Measurements from ENCODE around the gene EPHB1.

The EPHB1 gene

GRCh38 chr3:135155791-135156190 is 360.7 kb downstream of the EPHB1 start:
- no peak for TF ChIP-seq REST (IDR thresholded peaks at IDR 0.05; ENCODE audit: insufficient read depth in 1 of 2, low read depth in 2 of 2, low read length in 2 of 2)
- no peak for TF ChIP-seq TAF1 (IDR thresholded peaks at IDR 0.05; ENCODE audit: borderline replicate concordance, insufficient read depth, low read length)
- TF ChIP-seq SIN3A (IDR thresholded peaks at IDR 0.05; ENCODE audit: borderline replicate concordance, insufficient read depth, low read length) = no peak
- no peak for TF ChIP-seq POLR2AphosphoS5 (IDR thresholded peaks at IDR 0.05; ENCODE audit: low read depth, low read length)
- no peak for TF ChIP-seq FOXP2 (optimal IDR thresholded peaks at IDR 0.05; ENCODE audit: borderline replicate concordance, extremely low read depth, extremely low read length, insufficient read depth)

GRCh38 chr3:135157045-135157740 is 362.1 kb downstream of the EPHB1 start:
- no peak for TF ChIP-seq POLR2AphosphoS5 (IDR thresholded peaks at IDR 0.05; ENCODE audit: low read depth, low read length)
- no peak for TF ChIP-seq SIN3A (IDR thresholded peaks at IDR 0.05; ENCODE audit: borderline replicate concordance, insufficient read depth, low read length)
- TF ChIP-seq REST (IDR thresholded peaks at IDR 0.05; ENCODE audit: insufficient read depth in 1 of 2, low read depth in 2 of 2, low read length in 2 of 2) = no peak
- TF ChIP-seq TAF1 (IDR thresholded peaks at IDR 0.05; ENCODE audit: borderline replicate concordance, insufficient read depth, low read length) = no peak
- TF ChIP-seq FOXP2 (optimal IDR thresholded peaks at IDR 0.05; ENCODE audit: borderline replicate concordance, extremely low read depth, extremely low read length, insufficient read depth) = no peak

GRCh38 chr3:135158520-135158919 is 363.5 kb downstream of the EPHB1 start:
- TF ChIP-seq SIN3A (IDR thresholded peaks at IDR 0.05; ENCODE audit: borderline replicate concordance, insufficient read depth, low read length) (no peak), FOXP2 (optimal IDR thresholded peaks at IDR 0.05; ENCODE audit: borderline replicate concordance, extremely low read depth, extremely low read length, insufficient read depth) (no peak), REST (IDR thresholded peaks at IDR 0.05; ENCODE audit: insufficient read depth in 1 of 2, low read depth in 2 of 2, low read length in 2 of 2) (no peak), POLR2AphosphoS5 (IDR thresholded peaks at IDR 0.05; ENCODE audit: low read depth, low read length) (no peak), TAF1 (IDR thresholded peaks at IDR 0.05; ENCODE audit: borderline replicate concordance, insufficient read depth, low read length) (no peak)

- TF ChIP-seq SIN3A (IDR thresholded peaks at IDR 0.05; ENCODE audit: borderline replicate concordance, insufficient read depth, low read length) = no peak
Measured at GRCh38 chr3:135159681-135160247, 364.7 kb downstream of the EPHB1 start.

- TF ChIP-seq REST (IDR thresholded peaks at IDR 0.05; ENCODE audit: insufficient read depth in 1 of 2, low read depth in 2 of 2, low read length in 2 of 2) = no peak
Measured at GRCh38 chr3:135161425-135161824, 366.4 kb downstream of the EPHB1 start.

Data from PFSK-1 (cell line).